NCI-H774 (cell line): ENCODE results near the gene ACTC1.
"Not testable (repeated sequence)": the region's sequence is repeated elsewhere in the genome, so short reads cannot be mapped to it uniquely, and the experiment has no call there.

Experiments
- DNase-seq: peaks from one replicate; lab custom pipeline; 2025; lab: John Stamatoyannopoulos, UW

Gene ACTC1

GRCh38 chr15:34795267-34796081 is at the start of gene ACTC1:
ACTC1 (minus strand) TSS chr15:34795549; CDS start chr15:34794808, 741 bp downstream.
- no peak for DNase-seq

GRCh38 chr15:34841262-34841725 is 45.9 kb upstream of the ACTC1 start:
- no peak for DNase-seq

- DNase-seq, result no peak
These were observed 42.9 kb upstream of the ACTC1 start for GRCh38 chr15:34838282-34838681.

- DNase-seq, result no peak
These were observed 42.1 kb upstream of the ACTC1 start for GRCh38 chr15:34837246-34838016.

GRCh38 chr15:34828145-34828911 is 33.0 kb upstream of the ACTC1 start:
- no peak for DNase-seq

- no peak for DNase-seq
These were observed 26.5 kb upstream of the ACTC1 start for GRCh38 chr15:34821831-34822230.

- no peak for DNase-seq
These were observed 24.8 kb upstream of the ACTC1 start for GRCh38 chr15:34820110-34820509.

GRCh38 chr15:34818526-34818925 is 23.2 kb upstream of the ACTC1 start:
- no peak for DNase-seq

- DNase-seq, result no peak
These were observed 20.5 kb upstream of the ACTC1 start for GRCh38 chr15:34815836-34816235.

GRCh38 chr15:34813446-34814190 is 18.3 kb upstream of the ACTC1 start:
- no peak for DNase-seq

- not testable (repeated sequence) for DNase-seq
These were observed 17.6 kb upstream of the ACTC1 start for GRCh38 chr15:34812868-34813365.

GRCh38 chr15:34812369-34812768 is 17.0 kb upstream of the ACTC1 start:
- no peak for DNase-seq

GRCh38 chr15:34810443-34811129 is 15.2 kb upstream of the ACTC1 start:
- DNase-seq, result no peak

GRCh38 chr15:34809186-34809585 is 13.8 kb upstream of the ACTC1 start:
- no peak for DNase-seq

- no peak for DNase-seq
These were observed 12.7 kb upstream of the ACTC1 start for GRCh38 chr15:34808016-34808415.

- DNase-seq, result not testable (repeated sequence)
These were observed 11.9 kb upstream of the ACTC1 start for GRCh38 chr15:34807241-34807640.

GRCh38 chr15:34804776-34805175 is 9.4 kb upstream of the ACTC1 start:
- no peak for DNase-seq

GRCh38 chr15:34804113-34804512 is 8.8 kb upstream of the ACTC1 start:
- DNase-seq, result no peak

- DNase-seq, result no peak
These were observed 7.7 kb upstream of the ACTC1 start for GRCh38 chr15:34802803-34803750.

GRCh38 chr15:34802371-34802770 is 7.0 kb upstream of the ACTC1 start:
- no peak for DNase-seq
